A549 treated with CORT108297 at 1 μM for 4 hours (cell line): ENCODE measurements around the gene MOG. TPM values are rescaled to one million over a fixed set of nuclear protein-coding genes. Genes with fewer than 3 reads are reported as not detected.

ENCODE experiments used
- total RNA-seq: library from RNA; stranded (reverse); fragments of 200-300 nt; extraction: Qiagen RNA extraction; gene quantifications from 5 replicates; pipeline ENCODE4 v1.2.3, GENCODE V29; 2022

Gene MOG
- not detected in 5 replicates for total RNA-seq

DNA sequence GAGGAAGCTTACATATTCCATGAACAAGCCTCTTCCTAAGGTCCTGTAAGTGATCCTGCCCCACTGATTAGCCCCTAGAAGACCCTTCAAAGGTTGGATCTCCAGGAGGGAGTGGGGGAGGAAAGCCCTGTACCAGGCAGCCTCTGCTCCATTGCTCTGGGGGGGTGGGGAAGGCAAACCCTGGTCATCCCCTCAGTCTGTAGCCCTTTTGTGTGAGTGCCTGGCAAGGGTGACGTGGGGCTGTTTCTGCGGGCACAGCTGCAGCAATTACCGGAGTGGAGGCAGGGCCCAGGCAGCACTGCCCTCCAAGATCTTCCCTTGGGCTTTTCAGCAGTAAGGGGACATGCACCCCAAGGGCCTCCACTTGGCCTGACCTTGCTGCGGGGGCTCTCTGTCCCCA, at the start of gene MOG:
MOG (plus strand) TSS at position 295 of the 400 bp plus-strand sequence. CDS start 118 bp downstream, outside the sequence.

GRCh38 chr6:29632789-29633533, 23.9 kb upstream of the MOG start, which contains the start of gene GABBR1:
Gene GABBR1, minus strand, starts transcription at chr6:29633183. Its CDS starts 798 bp downstream, at chr6:29632385.

GRCh38 chr6:29680904-29681303, 24.0 kb downstream of the MOG start, which contains the start of gene ZFP57:
Gene ZFP57, minus strand, starts transcription at chr6:29681152. Its CDS starts 4,149 bp downstream, at chr6:29677003.

Other genes starting within 250 kb of the MOG start
- not detected in 5 replicates for gene OR12D1, start 242.2 kb upstream of the MOG start, total RNA-seq
- not detected in 5 replicates for gene OR10C1, start 217.8 kb upstream of the MOG start, total RNA-seq
- gene OR11A1, start 200.0 kb upstream of the MOG start, total RNA-seq: not detected in 5 replicates
- gene OR2H1, start 199.9 kb upstream of the MOG start, total RNA-seq: not detected in 5 replicates
- gene MAS1L, start 169.1 kb upstream of the MOG start, total RNA-seq: not detected in 5 replicates
- 0.46 to 0.99 TPM (median 0.64 TPM) in 5 replicates for gene UBD, start 97.4 kb upstream of the MOG start, total RNA-seq
- not detected in 5 replicates for gene OR2H2, start 72.0 kb upstream of the MOG start, total RNA-seq
- 3.9 to 7.9 TPM (median 6.2 TPM) in 5 replicates for gene GABBR1, start 23.9 kb upstream of the MOG start, total RNA-seq
- gene ZFP57, start 24.1 kb downstream of the MOG start, total RNA-seq: not detected in 5 replicates
- gene HLA-F, start 66.3 kb downstream of the MOG start, total RNA-seq: 4.1 to 6.0 TPM (median 4.9 TPM) in 5 replicates
- gene HLA-G, start 170.7 kb downstream of the MOG start, total RNA-seq: 0.16 TPM in 1 of 5 replicates, not detected in the others